GM18951 (cell line): ENCODE measurements around the gene SPRING1.

ENCODE experiments used
- POLR2A ChIP-seq: IDR thresholded peaks from 4 replicates; pipeline ENCODE4 v1.6.1; 2011; ENCODE audit warnings: mild to moderate bottlenecking; ENCODE audit not compliant: insufficient read length, insufficient read depth; ENCODE audit errors: extremely low read depth
- in situ Hi-C: fragments of 300-500 bp; cut with MboI; formaldehyde crosslinking; loops from one replicate; pipeline ENCODE4 v1.12.0; 2022; ENCODE audit warnings: low sequenced_read_pairs, mixed read lengths, inconsistent platforms; ENCODE audit not compliant: unreplicated experiment

The SPRING1 gene

DNA sequence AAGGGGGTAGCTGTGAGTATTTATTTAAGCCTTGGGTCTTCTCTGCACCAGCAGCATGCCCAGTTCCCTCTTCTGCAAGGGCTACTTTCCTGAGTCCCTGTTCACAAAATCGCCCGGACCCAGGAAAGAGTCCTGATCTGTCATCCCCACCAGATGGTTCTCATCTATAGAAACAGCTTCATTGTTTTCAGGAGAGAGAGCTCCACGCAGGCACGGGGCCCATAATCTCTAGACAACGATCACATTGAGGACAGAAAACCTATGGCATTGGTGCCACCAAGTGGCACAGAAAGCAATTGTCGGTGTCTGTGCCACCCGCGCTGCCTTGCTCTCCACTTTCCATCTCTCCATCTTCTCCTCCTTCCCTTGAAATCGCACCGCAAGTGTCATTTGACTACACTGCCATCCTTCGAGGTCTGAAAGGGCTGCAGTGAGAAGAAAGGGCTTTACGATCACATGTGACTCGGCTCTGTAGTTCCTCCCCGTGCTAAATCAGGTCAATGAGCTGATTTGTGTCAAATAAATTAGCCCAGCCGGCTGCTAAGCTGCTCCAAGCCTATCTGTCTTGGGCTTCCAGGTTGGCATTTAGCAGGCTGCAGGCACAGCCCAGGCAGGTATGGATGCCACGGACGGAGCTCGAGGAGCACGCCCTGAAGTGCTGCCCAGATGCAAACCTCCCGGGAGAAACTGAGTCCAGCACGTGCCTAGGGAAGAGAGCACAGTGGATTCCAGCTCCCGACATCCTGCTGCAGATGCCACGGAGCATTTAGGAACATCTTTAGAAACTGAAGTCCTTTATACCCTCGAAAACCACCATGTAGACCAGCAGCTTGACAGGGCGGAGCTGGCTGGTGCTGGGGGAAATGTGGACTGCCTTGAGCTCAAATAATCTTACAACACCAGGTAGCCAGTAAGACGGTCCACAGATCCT is 28.8 kb downstream of the SPRING1 start:
- TF ChIP-seq POLR2A = no peak
- in situ Hi-C loops = loop anchor here (10.0 kb wide), 1 partner anchor 406 kb away; no protein-coding TSS in a partner anchor

DNA sequence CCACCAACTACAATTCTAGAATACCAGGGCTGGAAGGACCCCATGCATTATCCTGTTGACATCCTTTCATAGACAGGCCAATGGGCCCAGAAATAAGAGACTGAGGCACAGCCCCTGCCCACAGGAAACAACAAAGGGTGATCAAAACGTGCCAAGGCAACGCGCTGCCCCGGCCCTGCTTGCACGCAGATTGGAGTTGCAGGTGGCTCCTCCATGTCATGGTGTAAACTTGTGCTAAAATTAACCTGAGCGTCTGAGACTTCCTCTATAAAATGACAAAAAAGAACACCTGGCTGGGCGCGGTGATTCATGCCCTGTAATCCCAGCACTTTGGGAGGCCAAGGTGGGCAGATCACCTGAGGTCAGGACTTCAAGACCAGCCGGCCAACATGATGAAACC is 30.1 kb downstream of the SPRING1 start:
- in situ Hi-C loops = loop anchor here (10.0 kb wide), 1 partner anchor 407 kb away; no protein-coding TSS in a partner anchor
- TF ChIP-seq POLR2A = no peak

DNA sequence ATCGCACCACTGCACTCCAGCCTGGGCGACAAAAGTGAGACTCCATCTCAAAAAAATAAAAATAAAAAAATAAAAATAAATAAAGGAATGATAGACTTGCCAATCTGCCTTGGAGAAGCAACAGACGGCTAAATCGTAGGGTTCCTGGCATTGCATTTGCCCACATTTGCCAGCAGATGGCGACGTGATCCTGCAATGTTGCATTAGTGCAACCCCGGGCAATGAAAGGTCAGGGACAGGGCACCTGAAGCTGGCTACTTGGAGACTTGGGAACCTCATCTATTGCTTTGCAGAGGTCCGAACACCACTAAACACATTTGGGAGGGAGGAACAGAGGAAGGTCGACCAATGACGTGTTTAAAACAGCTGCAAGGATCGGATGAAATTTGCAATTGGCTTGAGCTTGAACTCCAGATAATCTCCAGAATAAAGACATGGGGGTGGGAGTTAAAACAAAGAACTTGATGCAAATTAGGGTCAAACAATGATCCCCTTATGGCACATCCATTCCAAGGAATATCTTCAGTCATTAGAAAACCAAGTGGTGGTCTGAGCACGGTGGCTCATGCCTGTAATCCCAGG is 34.6 kb downstream of the SPRING1 start:
- TF ChIP-seq POLR2A = no peak
- in situ Hi-C loops = loop anchor here (10.0 kb wide), 1 partner anchor 411 kb away; no protein-coding TSS in a partner anchor

DNA sequence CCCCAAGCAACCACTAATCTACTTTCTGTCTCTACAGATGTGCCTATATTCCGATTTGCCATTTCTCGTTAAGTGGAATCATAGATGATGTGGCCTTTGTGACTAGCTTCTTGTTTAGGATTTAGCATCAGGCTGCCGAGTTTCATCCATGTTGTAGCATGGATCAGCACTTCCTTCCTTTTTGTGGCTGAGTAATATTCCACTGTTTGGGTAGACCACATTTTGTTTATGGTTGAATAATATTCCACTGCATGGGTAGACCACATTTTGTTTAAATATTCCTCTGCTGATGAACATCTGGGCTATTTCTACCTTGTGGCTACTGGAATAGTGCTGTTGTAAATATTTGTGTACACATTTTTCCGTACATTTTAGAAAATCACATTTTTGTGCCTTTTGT is 36.4 kb downstream of the SPRING1 start:
- in situ Hi-C loops = loop anchor here (10.0 kb wide), 1 partner anchor 413 kb away; no protein-coding TSS in a partner anchor
- TF ChIP-seq POLR2A = no peak

DNA sequence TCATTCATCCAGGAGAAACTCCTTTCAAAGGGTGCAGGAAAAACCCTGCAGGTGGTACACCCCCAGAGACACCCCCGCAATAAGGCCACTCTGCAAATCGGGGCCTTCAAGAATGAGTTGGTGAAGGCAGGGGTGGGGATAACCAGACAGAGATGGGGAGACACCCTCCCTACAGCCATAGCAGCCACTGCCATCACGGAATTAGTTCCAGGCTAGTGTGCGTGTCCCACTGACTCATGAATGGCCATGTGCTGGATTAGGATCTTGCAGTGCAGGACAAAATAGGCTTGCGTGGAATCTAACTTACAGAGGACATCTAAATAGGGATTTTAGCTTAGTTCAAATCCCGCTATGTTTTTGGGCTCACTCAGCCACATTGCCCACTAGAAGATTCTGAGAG is 37.8 kb downstream of the SPRING1 start:
- in situ Hi-C loops = loop anchor here (10.0 kb wide), 1 partner anchor 415 kb away; no protein-coding TSS in a partner anchor
- TF ChIP-seq POLR2A = no peak

DNA sequence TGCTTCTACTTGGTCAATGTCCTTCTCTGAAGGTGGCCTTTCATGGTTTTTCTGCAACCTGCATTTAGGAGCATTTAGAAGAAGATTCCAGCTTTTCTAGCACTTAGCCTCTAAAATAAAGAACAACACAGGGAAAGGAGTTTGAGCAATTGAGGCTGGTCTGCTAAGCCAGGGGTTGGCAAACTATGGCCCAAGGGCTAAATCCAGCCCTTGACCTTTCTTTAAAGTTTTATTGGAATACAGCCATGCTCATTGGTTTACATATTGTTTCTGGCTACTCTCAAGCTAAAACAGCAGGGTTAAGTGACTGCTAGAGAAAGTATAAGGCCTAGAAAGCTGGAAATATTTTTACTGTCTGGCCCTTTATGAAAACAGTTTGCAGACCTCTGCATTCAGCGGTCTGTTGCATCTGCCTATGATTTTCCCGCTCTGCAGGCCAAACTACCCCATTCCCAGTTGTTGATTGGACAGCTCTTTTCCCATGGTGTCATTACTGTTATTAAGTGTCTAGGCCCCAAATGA is 39.3 kb downstream of the SPRING1 start:
- in situ Hi-C loops = no loop called here
- TF ChIP-seq POLR2A = no peak

DNA sequence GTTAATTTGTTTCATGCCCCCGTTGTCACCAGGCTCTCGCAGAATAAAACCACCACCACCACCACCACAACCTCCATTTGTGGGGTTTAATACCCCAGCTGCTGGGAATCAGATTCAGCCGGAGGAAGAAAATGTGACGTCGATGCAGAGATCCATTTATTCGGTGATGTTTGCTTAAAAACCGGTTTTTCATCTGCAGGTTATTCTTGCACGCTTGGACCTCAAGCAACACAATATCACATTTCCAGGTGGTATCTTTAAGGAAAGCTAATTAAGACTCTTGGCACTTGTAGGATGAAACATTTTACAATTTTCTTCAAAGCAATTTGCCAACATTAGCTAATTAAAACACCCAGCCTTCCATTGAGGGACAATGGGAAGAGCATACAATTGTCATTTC is 39.8 kb downstream of the SPRING1 start:
- TF ChIP-seq POLR2A = no peak
- in situ Hi-C loops = no loop called here

DNA sequence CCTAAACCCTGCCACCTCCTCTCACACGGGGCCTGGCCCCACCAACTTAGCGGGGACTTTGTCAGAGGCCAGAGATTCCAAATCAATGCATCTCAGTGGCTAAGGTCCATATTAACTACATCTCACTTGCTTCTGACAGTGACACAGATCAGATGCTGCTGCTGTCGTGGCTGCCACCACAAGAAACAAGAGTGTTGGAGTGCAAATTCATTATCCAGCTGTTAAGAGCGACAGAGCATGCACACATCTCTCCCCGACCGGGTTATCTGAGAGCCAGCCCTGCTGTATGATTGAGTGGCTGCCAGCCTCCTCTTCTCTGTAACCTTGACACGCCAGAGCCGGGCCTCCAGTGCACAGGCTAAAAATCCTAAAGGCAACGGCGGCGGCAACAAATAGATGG is 40.2 kb downstream of the SPRING1 start:
- in situ Hi-C loops = no loop called here
- no peak for TF ChIP-seq POLR2A

DNA sequence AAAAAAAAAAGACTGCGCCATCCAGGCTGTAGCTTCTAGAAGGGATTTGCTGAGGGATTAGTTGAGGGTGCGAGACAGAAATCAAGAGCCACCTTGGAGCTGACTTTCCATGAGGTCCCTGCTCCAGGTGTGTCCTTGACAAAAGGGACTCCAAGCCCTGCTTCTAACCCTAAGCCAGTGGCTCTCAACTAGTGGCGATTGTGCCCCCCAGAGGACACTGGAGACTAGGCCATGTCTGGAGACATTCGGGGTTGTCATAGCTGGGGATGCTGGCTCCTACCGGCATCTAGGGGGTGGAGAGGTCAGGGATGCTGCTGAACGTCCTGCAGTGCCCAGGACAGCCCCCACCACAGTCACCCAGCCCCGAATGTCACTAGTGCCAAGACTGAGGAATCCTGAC is 40.6 kb downstream of the SPRING1 start:
- in situ Hi-C loops = no loop called here
- TF ChIP-seq POLR2A = no peak

DNA sequence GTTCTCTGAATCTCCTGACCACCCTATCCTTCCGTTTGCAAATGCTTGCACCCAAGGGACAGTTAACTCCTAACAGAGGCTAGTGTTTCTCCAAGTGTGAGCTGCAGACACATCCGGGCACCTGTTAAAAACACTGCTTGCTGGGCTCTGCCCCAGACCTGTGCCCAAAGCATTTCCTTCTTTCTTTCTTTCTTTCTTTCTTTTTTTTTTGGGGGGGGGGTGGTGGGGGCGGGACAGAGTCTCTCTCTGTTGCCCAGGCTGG is 42.5 kb downstream of the SPRING1 start:
- in situ Hi-C loops = no loop called here
- TF ChIP-seq POLR2A = no peak

DNA sequence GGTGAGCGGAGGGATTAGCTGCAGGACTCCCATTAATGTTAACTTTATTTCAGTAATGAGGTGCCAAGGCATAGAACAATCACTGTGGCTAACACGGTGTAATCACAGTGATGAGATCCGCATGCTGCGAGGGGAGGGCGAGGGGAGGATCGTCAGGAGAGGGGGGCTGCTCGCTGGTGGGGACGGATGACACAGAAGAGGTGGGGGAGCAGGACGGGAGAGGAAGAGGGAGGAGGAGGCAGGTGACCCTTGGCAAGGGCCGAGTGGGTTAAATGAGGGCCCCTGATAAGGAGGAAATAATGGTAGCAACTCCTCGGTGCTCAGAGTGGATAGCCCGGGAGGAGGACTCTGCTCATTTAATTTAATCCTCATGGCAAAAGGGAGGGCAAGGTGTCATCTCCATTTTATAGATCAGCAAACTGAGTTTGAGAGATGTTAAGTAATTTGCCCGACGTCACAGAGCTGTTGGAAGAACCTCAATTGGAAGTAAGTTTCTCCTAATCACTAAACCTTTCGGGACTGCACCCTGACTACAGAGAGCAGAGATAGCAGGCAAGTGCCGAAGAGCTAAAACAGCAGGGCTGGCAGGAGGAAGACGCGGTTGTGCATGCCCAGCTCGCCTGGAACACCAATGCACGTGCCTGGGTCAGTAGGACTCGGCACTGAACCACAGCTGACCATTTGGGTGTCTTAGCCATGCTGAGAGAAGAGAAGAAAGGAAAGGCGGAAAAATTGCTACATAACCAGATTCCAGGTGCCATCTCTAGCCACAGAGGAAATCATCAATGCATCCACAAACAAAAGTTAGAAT is 43.0 kb downstream of the SPRING1 start:
- in situ Hi-C loops = no loop called here
- no peak for TF ChIP-seq POLR2A

DNA sequence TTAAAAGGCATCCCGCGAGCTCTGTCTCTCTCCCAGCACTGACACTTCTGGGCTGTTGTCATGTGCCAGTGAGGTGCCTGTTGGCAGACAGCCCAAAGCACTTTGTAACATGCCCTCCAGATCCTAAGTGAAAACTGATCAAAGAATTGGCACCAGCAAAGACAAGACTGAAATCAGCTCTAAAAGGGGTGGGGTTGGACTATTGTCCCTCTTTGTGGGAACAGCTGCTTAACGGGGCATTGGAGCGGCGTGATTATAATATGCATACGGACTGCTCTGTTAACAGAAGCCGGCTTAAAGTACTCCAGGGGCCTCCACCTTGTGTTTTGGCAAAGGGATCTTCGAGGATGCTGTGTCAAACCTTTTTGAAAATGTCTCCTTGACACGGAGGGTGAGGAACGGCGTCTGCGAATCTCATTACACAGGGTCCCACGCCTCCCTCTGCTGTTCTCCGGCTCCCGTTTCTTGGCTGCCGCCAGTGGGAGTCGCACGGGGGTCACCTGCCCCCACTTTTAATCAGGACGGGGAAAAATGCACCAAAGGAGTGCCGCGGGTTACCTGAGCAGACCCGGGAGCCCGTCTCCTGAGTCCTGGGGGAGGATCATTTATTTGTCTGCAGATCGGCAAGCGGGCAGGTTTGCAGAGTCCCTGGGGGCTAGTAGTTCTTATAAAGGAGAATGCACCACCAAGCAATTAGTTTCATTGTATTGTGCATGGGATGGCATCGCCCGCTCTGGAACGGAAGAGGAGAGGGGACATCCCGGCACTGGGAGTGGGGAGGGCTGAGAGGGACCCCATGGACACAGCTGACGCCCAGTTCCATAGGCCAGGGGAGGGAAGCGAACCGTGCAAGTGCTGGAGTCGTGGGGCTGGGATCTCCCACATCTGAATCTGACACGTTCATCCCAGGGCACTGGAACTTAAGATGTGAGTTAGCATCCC is 44.3 kb downstream of the SPRING1 start:
- no peak for TF ChIP-seq POLR2A
- in situ Hi-C loops = no loop called here
